GM12892 (cell line): ENCODE data around the gene CCDC60.

ENCODE experiments used
- POLR2A ChIP-seq: IDR thresholded peaks from 2 replicates; pipeline ENCODE4 v1.6.1; 2011; ENCODE audit warnings: low read depth, low read length, control low read depth
- POLR2AphosphoS5 ChIP-seq: IDR thresholded peaks from 2 replicates; pipeline ENCODE4 v1.6.1; 2011; ENCODE audit warnings: low read depth, low read length, control low read depth

- TF ChIP-seq POLR2A (no peak), POLR2AphosphoS5 (no peak)
Observed at GRCh38 chr12:119375883-119376190, 41.3 kb downstream of the CCDC60 start.
